DND-41 (cell line): Measurements from ENCODE around the gene PPM1F.

Source experiments
- ATAC-seq: fragments of 200-7000 bp; cut with Tn5 transposase; 3 replicates; pipeline ENCODE4 v1.9.1; 2021; ENCODE audit warnings: low read depth; ENCODE audit not compliant: insufficient read depth
- DNase-seq: peaks from one replicate; pipeline ENCODE4 v3.0.0-alpha.2; 2020
- H2AFZ ChIP-seq: 2 replicates; pipeline ENCODE4 v1.6.0; 2012; ENCODE audit warnings: low read depth, low read length
- H3K27ac ChIP-seq: 2 replicates; pipeline ENCODE4 v1.5.1; 2012; ENCODE audit warnings: low read length, inconsistent platforms
- H3K27me3 ChIP-seq: fragments of 200-600 bp; sonication (generic); 2 replicates; pipeline ENCODE4 v1.6.0; 2012; ENCODE audit warnings: low read length, mild to moderate bottlenecking, inconsistent platforms; ENCODE audit not compliant: insufficient read depth, poor library complexity
- H3K36me3 ChIP-seq: 2 replicates; pipeline ENCODE4 v1.5.1; 2012; ENCODE audit warnings: low read length, inconsistent platforms; ENCODE audit not compliant: insufficient read depth
- H3K4me1 ChIP-seq: 2 replicates; pipeline ENCODE4 v1.5.1; 2012; ENCODE audit warnings: mild to moderate bottlenecking, low read length; ENCODE audit not compliant: insufficient read depth
- H3K4me2 ChIP-seq: 2 replicates; pipeline ENCODE4 v1.6.0; 2012; ENCODE audit warnings: mild to moderate bottlenecking, moderate library complexity, low read length, inconsistent platforms; ENCODE audit not compliant: insufficient read depth
- H3K4me3 ChIP-seq, 2 experiments: fragments of 200-600 bp in 1 of 2; shearing (Covaris generic) in 1 of 2; 2 replicates each; pipeline ENCODE4 v1.5.1; 2012 to 2016; ENCODE audit warnings: inconsistent platforms in 2 of 2, low read length in 2 of 2, mild to moderate bottlenecking in 2 of 2, low read depth in 1 of 2, moderate library complexity in 1 of 2
- H3K79me2 ChIP-seq: 2 replicates; pipeline ENCODE4 v1.6.0; 2012; ENCODE audit warnings: low read length, inconsistent platforms; ENCODE audit not compliant: insufficient read depth
- H3K9ac ChIP-seq: 2 replicates; pipeline ENCODE4 v1.6.0; 2012; ENCODE audit warnings: low read depth, mild to moderate bottlenecking, inconsistent platforms, low read length, moderate library complexity
- H3K9me3 ChIP-seq: 2 replicates; pipeline ENCODE4 v1.5.1; 2012; ENCODE audit warnings: low read length, moderate library complexity, mild to moderate bottlenecking, inconsistent platforms; ENCODE audit not compliant: insufficient read depth, severe bottlenecking
- H4K20me1 ChIP-seq: 2 replicates; pipeline ENCODE4 v1.6.0; 2012; ENCODE audit warnings: low read length; ENCODE audit not compliant: insufficient read depth
- EZH2 ChIP-seq: IDR thresholded peaks from 3 replicates; pipeline ENCODE4 v1.6.1; 2012; ENCODE audit warnings: borderline replicate concordance, low read depth, mild to moderate bottlenecking, moderate library complexity, low read length, inconsistent platforms; ENCODE audit not compliant: severe bottlenecking
- TF ChIP-seq, protein P1 (sequence below): IDR thresholded peaks from 2 replicates; pipeline ENCODE4 v1.5.1; 2012; ENCODE audit warnings: borderline replicate concordance, low read length, moderate library complexity, mild to moderate bottlenecking; ENCODE audit not compliant: poor library complexity, severe bottlenecking; ENCODE audit errors: extremely low read depth

The PPM1F gene

DNA sequence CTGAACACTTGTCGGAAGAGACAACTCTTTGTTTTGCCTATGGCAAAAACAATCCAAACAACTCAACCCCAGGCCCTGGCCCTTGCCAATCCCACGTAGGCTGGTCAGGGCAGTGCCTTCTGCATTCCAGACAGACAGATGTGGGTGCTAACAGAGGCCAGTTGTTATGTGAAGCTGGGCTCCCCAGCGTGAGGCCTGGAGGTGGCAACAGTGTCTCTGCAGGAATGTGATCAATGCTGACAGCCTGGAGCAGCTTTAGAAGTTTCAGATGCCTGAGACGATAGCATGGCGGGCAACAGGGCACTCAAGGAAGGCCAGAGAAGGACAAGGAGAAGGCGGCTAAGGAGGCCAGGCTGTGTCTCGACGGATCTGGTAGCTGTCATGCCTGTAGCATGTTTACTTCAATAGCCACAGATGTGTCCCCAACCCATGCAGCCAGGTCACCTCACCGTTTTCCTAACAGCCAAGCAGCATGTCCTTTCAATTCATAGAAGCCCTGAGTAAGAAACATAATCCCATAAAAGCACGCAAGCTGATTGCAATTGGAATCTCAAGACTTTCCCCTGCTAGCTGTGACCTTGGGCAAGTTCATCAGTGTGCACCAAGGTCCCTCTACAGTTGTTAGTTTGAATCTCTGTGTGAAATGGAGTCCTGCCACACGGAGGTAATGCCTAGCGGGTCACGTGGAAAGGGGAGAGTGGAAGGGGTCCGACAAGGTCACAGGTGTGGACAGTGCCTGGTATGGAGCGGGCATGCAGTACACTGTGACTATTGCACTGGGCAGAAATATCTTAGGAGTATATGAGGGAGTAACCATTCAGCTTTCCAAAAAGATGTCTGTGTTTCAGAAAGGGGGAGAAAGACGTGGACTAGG lies 14.2 kb upstream of the PPM1F start:
- Histone ChIP-seq H4K20me1 (no peaks in the 10 kb centered on the region), H3K9ac (no peak overlapping the region), H3K79me2 (no peaks in the 10 kb centered on the region), H3K36me3 (peaks cover 93% of the 10 kb centered on the region), H2AFZ (no peak overlapping the region), H3K4me2 (no peak overlapping the region), H3K4me1 (no peaks in the 10 kb centered on the region), H3K9me3 (no peaks in the 10 kb centered on the region), H3K27ac (no peak overlapping the region), H3K27me3 (no peaks in the 10 kb centered on the region), H3K4me3 (no peak overlapping the region)
- ATAC-seq (no peak), DNase-seq (no peak)
- TF ChIP-seq, protein P1, sequence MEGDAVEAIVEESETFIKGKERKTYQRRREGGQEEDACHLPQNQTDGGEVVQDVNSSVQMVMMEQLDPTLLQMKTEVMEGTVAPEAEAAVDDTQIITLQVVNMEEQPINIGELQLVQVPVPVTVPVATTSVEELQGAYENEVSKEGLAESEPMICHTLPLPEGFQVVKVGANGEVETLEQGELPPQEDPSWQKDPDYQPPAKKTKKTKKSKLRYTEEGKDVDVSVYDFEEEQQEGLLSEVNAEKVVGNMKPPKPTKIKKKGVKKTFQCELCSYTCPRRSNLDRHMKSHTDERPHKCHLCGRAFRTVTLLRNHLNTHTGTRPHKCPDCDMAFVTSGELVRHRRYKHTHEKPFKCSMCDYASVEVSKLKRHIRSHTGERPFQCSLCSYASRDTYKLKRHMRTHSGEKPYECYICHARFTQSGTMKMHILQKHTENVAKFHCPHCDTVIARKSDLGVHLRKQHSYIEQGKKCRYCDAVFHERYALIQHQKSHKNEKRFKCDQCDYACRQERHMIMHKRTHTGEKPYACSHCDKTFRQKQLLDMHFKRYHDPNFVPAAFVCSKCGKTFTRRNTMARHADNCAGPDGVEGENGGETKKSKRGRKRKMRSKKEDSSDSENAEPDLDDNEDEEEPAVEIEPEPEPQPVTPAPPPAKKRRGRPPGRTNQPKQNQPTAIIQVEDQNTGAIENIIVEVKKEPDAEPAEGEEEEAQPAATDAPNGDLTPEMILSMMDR: no peak
- no peak for TF ChIP-seq EZH2

DNA sequence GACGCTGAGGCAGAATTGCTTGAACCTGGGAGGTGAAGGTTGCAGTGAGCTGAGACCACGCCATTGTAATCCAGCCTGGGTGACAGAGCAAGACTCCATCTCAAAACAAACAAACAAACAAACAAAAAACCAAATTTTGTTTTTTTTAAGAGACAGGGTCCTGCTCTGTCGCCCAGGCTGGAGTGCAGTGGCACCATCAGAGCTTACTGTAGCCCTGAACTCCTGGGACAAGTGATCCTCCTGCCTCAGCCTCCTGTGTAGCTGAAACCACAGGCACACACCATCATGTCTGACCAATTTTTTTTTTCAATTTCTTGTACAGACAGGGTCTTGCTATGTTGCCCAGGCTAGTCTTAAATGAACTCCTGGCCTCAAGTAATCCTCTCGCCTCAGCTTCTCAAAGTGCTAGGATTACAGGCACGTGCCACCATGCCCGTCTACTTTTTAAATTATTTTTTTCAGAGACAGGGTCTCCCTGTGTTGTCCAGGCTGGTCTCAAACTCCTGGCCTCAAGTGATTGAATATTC lies 13.2 kb upstream of the PPM1F start:
- DNase-seq (no peak), ATAC-seq (no peak)
- peaks cover 91% of the 10 kb centered on the region for H3K36me3 ChIP-seq

DNA sequence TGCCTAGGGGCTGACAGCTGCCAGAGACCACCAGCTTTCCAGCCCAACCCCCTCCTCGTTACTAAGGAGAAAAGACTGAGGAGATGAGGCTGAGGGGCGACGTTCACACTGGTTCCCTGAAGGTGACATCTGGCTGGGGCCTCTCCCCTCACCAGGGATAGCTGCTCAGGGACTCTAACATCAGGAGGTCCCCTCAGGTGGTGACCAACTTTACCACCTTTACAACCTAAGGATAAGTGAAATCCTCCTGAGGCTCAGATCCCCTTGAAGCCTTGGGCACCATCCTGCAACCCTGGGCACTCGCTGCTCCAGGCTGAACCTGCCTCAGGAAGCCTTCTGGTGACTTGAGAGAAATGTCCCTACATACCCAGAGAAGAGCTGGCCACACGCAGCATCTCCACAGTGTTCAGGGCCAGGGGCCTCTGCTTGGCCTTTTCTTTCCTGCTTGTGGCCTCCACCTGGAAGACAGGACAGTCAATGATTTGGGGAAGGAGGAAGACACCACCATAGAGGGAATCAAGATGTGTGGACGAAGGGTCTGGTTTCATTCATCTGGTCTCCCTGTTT lies 12.4 kb upstream of the PPM1F start:
- no peaks in the 10 kb centered on the region; the same call in 1 of the 2 replicates for H4K20me1 ChIP-seq
- H3K9ac ChIP-seq: no peak overlapping the region
- no peak overlapping the region for H3K4me2 ChIP-seq
- H3K79me2 ChIP-seq: no peaks in the 10 kb centered on the region
- no peaks in the 10 kb centered on the region for H3K27me3 ChIP-seq
- TF ChIP-seq EZH2: no peak
- TF ChIP-seq, protein P1: no peak
- ATAC-seq (no peak), DNase-seq (no peak)
- no peak overlapping the region for H3K27ac ChIP-seq
- no peaks in the 10 kb centered on the region for H3K4me1 ChIP-seq
- H3K36me3 ChIP-seq: peaks cover 92% of the 10 kb centered on the region
- no peak overlapping the region for H2AFZ ChIP-seq
- H3K4me3 ChIP-seq: no peak overlapping the region
- H3K9me3 ChIP-seq: no peaks in the 10 kb centered on the region

More for the DNA sequence above, 13.2 kb upstream of the PPM1F start:
- Histone ChIP-seq H3K79me2 (no peaks in the 10 kb centered on the region), H3K4me3 (no peak overlapping the region), H3K4me1 (no peaks in the 10 kb centered on the region), H3K9me3 (no peaks in the 10 kb centered on the region), H3K27ac (no peak overlapping the region), H3K27me3 (no peaks in the 10 kb centered on the region), H2AFZ (no peak overlapping the region), H3K4me2 (no peak overlapping the region), H4K20me1 (no peaks in the 10 kb centered on the region; the same call in 1 of the 2 replicates), H3K9ac (no peak overlapping the region)
- TF ChIP-seq EZH2: no peak
- TF ChIP-seq, protein P1: no peak
